ENCODE results near the gene GCC2.

GCC2 gene

DNA sequence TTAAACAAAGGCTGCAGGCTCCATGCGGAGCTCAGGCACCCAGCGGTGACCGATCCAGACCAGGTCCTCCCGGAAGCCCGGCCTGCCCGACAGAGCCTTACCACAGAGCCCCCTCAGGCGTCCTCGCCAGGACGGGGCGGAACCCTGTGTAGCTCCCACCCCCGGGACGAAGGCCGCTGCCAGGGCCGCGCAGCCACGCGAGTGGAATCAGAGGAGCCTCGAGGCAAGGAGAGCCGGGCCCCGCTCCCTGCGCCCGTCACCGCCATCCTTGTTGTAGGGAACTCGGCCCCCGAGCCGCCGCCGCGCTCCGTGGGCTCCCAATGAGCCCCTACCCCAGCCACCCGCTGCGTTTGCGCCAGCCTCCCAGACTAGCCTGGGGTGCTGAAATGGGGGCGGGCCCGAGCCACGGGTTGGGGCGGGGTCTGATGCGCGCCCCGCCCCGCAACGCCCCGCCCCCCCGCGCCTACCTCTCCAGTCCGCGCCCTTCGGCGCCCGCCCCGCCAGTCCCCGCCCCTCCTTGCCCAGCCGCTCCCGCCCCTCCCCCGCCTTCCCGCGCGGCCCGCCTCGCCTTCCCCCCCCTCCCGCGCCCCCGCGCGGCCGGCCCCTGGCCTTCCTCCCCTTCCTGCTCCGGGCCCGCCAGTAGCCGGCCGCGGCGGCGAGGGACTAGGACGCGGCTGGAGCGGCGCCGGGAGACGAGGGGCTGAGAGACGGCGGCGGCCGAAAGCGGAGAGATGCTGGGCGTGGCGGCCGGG, 85.0 kb downstream of the GCC2 start, which contains the start of gene LIMS1:
Gene LIMS1, plus strand, starts transcription at position 639 of the 752 bp plus-strand sequence. Its CDS starts 93 bp downstream, at position 732.
- Histone ChIP-seq H3K9ac (ENCODE audit: low read depth, low read length) (peak within 1 kb of the TSS; percentile 93), H3K4me1 (ENCODE audit: insufficient read depth, low read length) (peaks cover 11% of the 10 kb centered on the region; the same call in 1 of the 2 replicates), H3K9me3 (ENCODE audit: insufficient read depth, low read depth, low read length) (no peaks in the 10 kb centered on the region), H3K27me3 (ENCODE audit: insufficient read depth, low read length) (peaks cover 18% of the 10 kb centered on the region), H3K36me3 (ENCODE audit: insufficient read depth, low read depth, low read length) (no peaks in the 10 kb centered on the region), H3K27ac (ENCODE audit: low read length) (peak within 1 kb of the TSS; percentile 96), H3K4me3 (ENCODE audit: low read length) (peak within 1 kb of the TSS; percentile 94)

DNA sequence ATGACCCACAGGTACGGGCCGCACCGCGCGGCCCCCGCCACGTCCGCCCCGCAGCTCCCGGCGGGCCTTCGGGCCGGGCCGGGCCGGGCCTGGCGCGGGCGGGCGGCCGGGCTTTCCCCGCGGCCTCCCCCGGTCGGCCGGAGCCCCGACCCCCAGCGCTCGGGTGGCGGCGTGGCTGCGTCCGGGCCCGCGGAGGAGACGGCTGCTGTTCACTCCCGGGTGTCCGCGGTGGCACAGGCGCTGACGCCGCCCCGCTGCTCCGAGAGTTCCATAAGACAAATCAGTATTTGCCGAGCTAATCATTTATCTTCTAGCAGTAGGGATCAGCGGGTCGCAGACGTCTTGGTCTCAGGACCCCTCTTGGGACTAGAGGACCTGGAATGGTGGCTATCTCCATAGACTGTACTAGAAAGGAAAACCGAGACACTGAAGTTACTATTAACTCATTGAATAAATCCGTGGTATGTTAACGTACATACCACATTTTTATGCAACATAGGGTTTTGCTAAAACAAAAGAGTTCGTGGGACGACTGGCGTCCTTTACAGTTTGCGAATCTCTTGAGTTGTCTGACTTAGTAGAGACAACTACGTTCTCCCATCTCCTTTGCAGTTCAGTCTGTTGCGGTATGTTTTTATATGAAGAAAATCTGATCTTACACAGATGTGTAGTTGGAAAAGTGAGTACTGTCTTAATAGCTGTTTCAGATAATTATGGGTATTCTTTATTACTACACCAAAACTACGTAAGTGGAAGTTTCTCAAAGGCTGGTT, 85.8 kb downstream of the GCC2 start:
- peaks cover 18% of the 10 kb centered on the region for H3K27me3 ChIP-seq (ENCODE audit: insufficient read depth, low read length)
- no peaks in the 10 kb centered on the region for H3K9me3 ChIP-seq (ENCODE audit: insufficient read depth, low read depth, low read length)
- H3K9ac ChIP-seq (ENCODE audit: low read depth, low read length), result peak overlapping the region; percentile 80; the same call in 1 of the 2 replicates
- no peak overlapping the region for H3K27ac ChIP-seq (ENCODE audit: low read length)
- no peaks in the 10 kb centered on the region for H3K36me3 ChIP-seq (ENCODE audit: insufficient read depth, low read depth, low read length)
- peaks cover 11% of the 10 kb centered on the region; the same call in 1 of the 2 replicates for H3K4me1 ChIP-seq (ENCODE audit: insufficient read depth, low read length)
- peak overlapping the region; percentile 94 for H3K4me3 ChIP-seq (ENCODE audit: low read length)

DNA sequence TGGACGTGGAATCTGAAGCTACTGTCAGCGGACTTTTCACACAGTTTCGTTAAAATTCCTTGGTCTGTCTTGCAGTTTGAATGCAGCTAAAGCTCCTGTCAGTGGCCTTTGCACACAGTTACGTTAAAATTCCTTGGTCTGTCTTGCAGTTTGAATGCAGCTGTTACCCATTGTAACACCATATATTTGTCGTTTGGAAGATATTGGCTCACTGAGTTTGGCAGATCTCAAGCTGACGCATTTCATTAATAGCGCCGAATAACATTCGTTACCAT, 86.3 kb downstream of the GCC2 start:
- Histone ChIP-seq H3K4me1 (ENCODE audit: insufficient read depth, low read length) (peaks cover 11% of the 10 kb centered on the region; the same call in 1 of the 2 replicates), H3K9ac (ENCODE audit: low read depth, low read length) (peak overlapping the region; percentile 80; the same call in 1 of the 2 replicates), H3K27me3 (ENCODE audit: insufficient read depth, low read length) (peaks cover 18% of the 10 kb centered on the region), H3K9me3 (ENCODE audit: insufficient read depth, low read depth, low read length) (no peaks in the 10 kb centered on the region), H3K4me3 (ENCODE audit: low read length) (peak overlapping the region; percentile 94), H3K36me3 (ENCODE audit: insufficient read depth, low read depth, low read length) (no peaks in the 10 kb centered on the region), H3K27ac (ENCODE audit: low read length) (no peak overlapping the region)

DNA sequence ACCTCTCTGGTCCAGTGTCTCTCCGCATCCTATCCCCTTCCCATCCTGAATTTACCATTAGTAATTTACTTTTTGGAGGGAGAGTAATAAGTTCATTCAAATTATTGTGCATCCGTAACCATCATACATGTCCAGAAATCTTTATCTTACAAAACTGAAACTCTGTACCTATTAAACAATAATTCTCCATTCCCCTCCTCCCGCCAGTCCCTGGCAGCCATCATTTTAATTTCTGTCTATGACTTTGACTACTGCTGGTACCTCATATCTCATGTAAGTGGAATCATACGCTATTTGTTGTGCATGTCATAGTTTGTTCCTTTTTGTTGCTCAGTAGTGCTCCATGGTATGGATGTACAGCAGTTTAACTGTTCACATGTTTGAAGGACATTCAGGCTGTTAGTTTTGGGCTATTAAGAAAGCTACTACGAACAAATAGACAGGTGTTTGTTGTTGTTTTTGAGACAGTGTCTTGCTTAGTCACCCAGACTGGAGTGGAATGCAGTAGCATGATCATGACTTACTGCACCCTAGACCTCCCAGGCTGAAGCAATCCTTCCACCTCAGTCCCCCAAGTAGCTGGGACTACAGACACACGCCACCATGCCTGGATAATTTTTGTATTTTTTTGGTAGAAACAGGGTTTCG, 87.3 kb downstream of the GCC2 start:
- Histone ChIP-seq H3K9ac (ENCODE audit: low read depth, low read length) (no peak overlapping the region), H3K4me1 (ENCODE audit: insufficient read depth, low read length) (peaks cover 11% of the 10 kb centered on the region; the same call in 1 of the 2 replicates), H3K27ac (ENCODE audit: low read length) (no peak overlapping the region), H3K27me3 (ENCODE audit: insufficient read depth, low read length) (peaks cover 18% of the 10 kb centered on the region), H3K4me3 (ENCODE audit: low read length) (peak overlapping the region; percentile 94; the same call in 1 of the 2 replicates), H3K9me3 (ENCODE audit: insufficient read depth, low read depth, low read length) (no peaks in the 10 kb centered on the region), H3K36me3 (ENCODE audit: insufficient read depth, low read depth, low read length) (no peaks in the 10 kb centered on the region)

DNA sequence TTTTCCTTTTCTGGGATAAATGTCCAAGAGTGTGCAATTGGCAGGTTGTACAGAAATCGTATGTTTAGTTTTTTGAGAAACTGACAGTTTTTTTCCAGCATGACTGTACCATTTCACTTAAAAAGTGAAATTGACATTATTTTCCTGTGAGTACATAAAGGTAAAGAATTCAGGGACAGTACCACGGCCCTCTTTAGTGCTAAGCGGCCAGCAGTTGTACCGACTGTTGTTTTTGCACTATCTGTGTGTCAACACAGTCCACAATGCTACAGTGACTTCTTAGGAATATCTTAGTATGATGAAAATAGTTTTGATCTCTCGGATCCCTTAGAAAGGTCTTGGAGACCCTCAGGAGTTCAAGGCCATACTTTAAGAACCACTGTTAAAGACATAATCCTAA, 87.9 kb downstream of the GCC2 start:
- no peak overlapping the region for H3K27ac ChIP-seq (ENCODE audit: low read length)
- H3K4me3 ChIP-seq (ENCODE audit: low read length), result no peak overlapping the region
- peaks cover 18% of the 10 kb centered on the region for H3K27me3 ChIP-seq (ENCODE audit: insufficient read depth, low read length)
- H3K9me3 ChIP-seq (ENCODE audit: insufficient read depth, low read depth, low read length), result no peaks in the 10 kb centered on the region
- H3K4me1 ChIP-seq (ENCODE audit: insufficient read depth, low read length), result peaks cover 11% of the 10 kb centered on the region; the same call in 1 of the 2 replicates
- H3K36me3 ChIP-seq (ENCODE audit: insufficient read depth, low read depth, low read length), result no peaks in the 10 kb centered on the region
- no peak overlapping the region for H3K9ac ChIP-seq (ENCODE audit: low read depth, low read length)

DNA sequence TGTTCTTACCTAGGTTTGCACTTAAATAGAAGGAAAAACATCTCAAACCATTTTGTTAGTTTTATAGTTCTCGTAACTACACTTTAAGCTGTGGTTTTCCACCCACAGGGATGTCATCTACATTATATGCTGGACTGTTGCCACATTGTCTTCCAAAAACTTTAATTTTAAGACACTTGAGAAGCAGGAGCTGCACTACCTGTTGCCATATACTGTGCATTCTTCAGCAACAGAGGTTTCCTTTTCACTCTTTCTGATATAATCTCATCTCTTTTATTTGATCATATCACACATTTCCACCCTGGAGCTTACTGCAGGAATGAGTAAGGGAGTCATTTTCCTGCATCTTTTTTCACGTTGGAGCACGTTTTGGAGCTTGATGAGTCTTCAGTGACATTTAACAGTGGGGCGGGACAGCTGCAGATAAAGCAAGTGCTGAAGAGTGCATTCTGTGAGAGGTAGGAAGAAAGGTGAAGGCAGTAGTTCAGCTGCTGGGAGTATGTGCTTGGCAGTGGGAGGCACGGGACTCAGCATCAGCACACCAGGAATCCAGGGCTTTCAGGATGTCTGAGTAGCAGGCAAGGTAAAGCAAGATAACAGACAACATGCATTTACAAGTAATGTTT, 89.1 kb downstream of the GCC2 start:
- H3K36me3 ChIP-seq (ENCODE audit: insufficient read depth, low read depth, low read length), result no peaks in the 10 kb centered on the region
- peaks cover 18% of the 10 kb centered on the region for H3K27me3 ChIP-seq (ENCODE audit: insufficient read depth, low read length)
- H3K27ac ChIP-seq (ENCODE audit: low read length), result no peak overlapping the region
- peaks cover 11% of the 10 kb centered on the region; the same call in 1 of the 2 replicates for H3K4me1 ChIP-seq (ENCODE audit: insufficient read depth, low read length)
- H3K9ac ChIP-seq (ENCODE audit: low read depth, low read length), result no peak overlapping the region
- H3K4me3 ChIP-seq (ENCODE audit: low read length), result no peak overlapping the region
- peaks cover under 1% of the 10 kb centered on the region for H3K9me3 ChIP-seq (ENCODE audit: insufficient read depth, low read depth, low read length)

DNA sequence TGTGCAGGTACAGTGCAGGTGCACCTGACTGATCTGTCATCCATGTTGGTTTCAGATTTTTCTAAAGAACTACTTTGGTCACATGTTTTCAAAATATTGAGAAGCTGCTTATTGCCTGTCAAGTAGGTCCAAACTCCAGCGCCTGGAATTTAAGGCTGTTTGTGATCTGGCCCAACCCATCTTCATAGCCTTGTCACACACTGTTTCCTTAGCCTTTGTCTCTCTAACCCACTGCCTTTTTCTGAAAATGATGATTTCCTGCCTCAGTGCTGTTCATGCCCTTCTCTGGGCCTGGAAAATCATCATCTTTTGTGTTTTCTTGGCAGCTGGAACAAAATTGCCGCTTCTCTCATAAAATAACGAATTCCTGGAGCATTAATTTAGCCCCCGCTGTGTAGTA, 92.4 kb downstream of the GCC2 start:
- H3K4me3 ChIP-seq (ENCODE audit: low read length), result no peak overlapping the region
- peaks cover 6% of the 10 kb centered on the region for H3K9me3 ChIP-seq (ENCODE audit: insufficient read depth, low read depth, low read length)
- no peaks in the 10 kb centered on the region for H3K36me3 ChIP-seq (ENCODE audit: insufficient read depth, low read depth, low read length)
- H3K4me1 ChIP-seq (ENCODE audit: insufficient read depth, low read length), result peaks cover 5% of the 10 kb centered on the region; the same call in 1 of the 2 replicates
- H3K27me3 ChIP-seq (ENCODE audit: insufficient read depth, low read length), result peaks cover under 1% of the 10 kb centered on the region; the same call in 1 of the 2 replicates
- H3K27ac ChIP-seq (ENCODE audit: low read length), result no peak overlapping the region
- no peak overlapping the region for H3K9ac ChIP-seq (ENCODE audit: low read depth, low read length)

DNA sequence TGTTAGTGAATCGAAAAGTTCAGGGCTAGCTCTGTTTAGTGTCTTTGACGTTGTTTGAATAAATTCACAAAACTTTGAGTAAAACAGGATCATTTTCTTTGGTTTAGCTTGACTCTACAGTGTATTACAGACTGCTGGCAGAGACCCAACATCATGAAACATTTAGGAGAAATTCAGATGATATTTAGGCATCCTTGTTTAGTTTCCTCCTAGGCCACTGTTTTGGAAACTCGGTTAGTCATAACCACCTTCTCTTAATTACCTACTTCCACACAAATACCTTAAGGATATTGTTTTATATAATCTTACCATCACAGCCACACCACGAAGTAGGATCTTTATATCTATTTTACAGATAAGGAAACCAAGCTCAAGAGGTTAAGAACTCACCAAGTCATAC, 93.1 kb downstream of the GCC2 start:
- no peak overlapping the region for H3K9ac ChIP-seq (ENCODE audit: low read depth, low read length)
- no peak overlapping the region for H3K27ac ChIP-seq (ENCODE audit: low read length)
- no peaks in the 10 kb centered on the region for H3K36me3 ChIP-seq (ENCODE audit: insufficient read depth, low read depth, low read length)
- no peak overlapping the region for H3K4me3 ChIP-seq (ENCODE audit: low read length)
- peaks cover 5% of the 10 kb centered on the region; the same call in 1 of the 2 replicates for H3K4me1 ChIP-seq (ENCODE audit: insufficient read depth, low read length)
- H3K27me3 ChIP-seq (ENCODE audit: insufficient read depth, low read length), result no peaks in the 10 kb centered on the region
- peaks cover 6% of the 10 kb centered on the region for H3K9me3 ChIP-seq (ENCODE audit: insufficient read depth, low read depth, low read length)

DNA sequence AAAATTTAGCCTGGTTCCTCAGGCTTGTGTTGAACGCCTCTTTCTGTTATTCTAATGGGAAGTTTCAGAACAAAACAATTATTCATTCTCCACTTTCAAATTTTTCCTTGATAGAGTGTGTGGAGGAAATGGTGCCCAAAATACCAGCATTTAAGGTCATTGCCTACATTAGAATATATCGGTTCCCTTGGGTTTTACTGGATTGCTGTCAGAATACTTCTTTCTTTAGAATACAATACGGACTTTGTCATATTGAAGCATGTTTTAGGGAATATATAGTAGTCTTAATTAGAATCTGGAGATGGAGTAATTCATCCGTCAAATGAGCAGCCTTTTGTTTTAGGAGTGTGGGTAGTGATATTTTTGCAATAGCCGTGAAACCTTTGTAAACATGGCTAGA, 98.6 kb downstream of the GCC2 start:
- Histone ChIP-seq H3K4me3 (ENCODE audit: low read length) (no peak overlapping the region), H3K27ac (ENCODE audit: low read length) (no peak overlapping the region)

DNA sequence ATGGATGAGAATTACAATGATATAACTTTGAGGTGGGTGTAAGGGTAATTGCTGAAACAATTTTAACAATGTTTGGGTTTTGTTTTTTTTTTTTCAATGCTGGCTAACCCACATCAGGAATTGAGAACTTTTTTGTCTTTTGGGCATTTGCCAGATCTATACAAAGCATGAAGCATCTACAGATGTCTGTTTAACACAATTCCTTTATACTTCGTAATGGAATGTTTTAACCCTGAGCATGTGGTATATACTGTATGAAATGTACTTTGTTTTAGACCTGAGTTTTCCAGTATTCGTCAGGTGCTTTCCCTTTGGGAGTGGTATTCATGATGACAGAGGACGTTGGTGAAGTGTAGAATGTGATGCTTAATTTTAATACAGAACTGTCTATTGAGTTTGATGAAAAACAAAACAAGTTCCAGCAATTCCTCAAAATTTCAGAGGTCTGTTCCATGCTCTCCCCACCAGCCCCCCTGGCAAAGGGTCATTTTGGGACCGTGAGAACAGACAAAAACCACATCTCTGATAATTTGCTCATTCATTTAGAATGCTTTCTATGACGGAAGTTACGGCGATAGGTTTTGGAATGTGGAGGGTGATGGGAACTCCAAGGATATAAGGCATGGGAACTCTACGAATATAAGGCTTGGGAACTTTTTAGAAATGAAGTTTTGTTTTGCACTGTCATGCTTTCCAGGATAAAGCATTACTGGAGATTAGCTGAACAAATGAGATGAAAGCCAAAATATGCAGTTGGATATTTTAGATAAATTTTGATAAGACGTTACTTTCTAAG, 99.4 kb downstream of the GCC2 start:
- Histone ChIP-seq H3K27ac (ENCODE audit: low read length) (no peak overlapping the region), H3K27me3 (ENCODE audit: insufficient read depth, low read length) (no peaks in the 10 kb centered on the region), H3K4me3 (ENCODE audit: low read length) (no peak overlapping the region), H3K9ac (ENCODE audit: low read depth, low read length) (no peak overlapping the region), H3K36me3 (ENCODE audit: insufficient read depth, low read depth, low read length) (no peaks in the 10 kb centered on the region), H3K4me1 (ENCODE audit: insufficient read depth, low read length) (0 out of 2 replicates have a peak, but pooled peaks cover 2% of the 10 kb centered on the region), H3K9me3 (ENCODE audit: insufficient read depth, low read depth, low read length) (peaks cover 3% of the 10 kb centered on the region)

More for the DNA sequence above, 98.6 kb downstream of the GCC2 start:
- Histone ChIP-seq H3K27me3 (ENCODE audit: insufficient read depth, low read length) (no peaks in the 10 kb centered on the region), H3K4me1 (ENCODE audit: insufficient read depth, low read length) (no peaks in the 10 kb centered on the region), H3K9ac (ENCODE audit: low read depth, low read length) (no peak overlapping the region), H3K36me3 (ENCODE audit: insufficient read depth, low read depth, low read length) (no peaks in the 10 kb centered on the region), H3K9me3 (ENCODE audit: insufficient read depth, low read depth, low read length) (peaks cover 6% of the 10 kb centered on the region)
